Astrocyte (in vitro differentiated cells and primary cell): ENCODE data around the gene NUP62.

ENCODE experiments used
- EZH2 ChIP-seq: IDR thresholded peaks from 2 replicates; pipeline ENCODE4 v1.6.1; 2012; ENCODE audit warnings: mild to moderate bottlenecking, low read length, inconsistent platforms; ENCODE audit not compliant: insufficient read depth
- TF ChIP-seq, protein P1 (sequence below): IDR thresholded peaks from 2 replicates; pipeline ENCODE4 v1.5.1; 2011; ENCODE audit warnings: low read depth, mild to moderate bottlenecking, inconsistent platforms, low read length, moderate library complexity; ENCODE audit not compliant: insufficient read depth

DNA sequence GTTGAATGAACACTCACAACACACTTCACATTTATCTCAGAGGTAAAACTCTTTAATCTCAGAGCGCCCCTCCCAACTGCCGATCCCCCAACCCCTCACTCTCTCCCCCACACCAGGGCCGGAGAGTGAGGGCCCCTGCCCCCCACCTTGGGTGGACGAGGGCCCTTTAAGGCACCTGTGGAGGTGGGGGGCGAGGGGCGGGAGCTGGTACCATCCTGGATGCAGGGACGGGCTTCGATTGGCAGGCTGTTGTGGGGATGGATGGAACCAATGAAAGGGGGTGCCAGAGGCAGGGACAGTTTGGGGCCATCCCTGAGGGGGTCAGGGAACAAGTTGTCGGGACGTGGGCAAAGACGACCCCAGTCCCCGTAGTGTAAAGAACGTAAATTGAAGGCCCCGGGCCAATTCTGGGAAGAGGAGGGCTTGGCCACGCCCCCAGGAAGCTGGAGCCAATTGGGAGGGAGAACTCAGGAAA, 60.3 kb downstream of the NUP62 start:
- no peak for TF ChIP-seq EZH2
- TF ChIP-seq, protein P1, sequence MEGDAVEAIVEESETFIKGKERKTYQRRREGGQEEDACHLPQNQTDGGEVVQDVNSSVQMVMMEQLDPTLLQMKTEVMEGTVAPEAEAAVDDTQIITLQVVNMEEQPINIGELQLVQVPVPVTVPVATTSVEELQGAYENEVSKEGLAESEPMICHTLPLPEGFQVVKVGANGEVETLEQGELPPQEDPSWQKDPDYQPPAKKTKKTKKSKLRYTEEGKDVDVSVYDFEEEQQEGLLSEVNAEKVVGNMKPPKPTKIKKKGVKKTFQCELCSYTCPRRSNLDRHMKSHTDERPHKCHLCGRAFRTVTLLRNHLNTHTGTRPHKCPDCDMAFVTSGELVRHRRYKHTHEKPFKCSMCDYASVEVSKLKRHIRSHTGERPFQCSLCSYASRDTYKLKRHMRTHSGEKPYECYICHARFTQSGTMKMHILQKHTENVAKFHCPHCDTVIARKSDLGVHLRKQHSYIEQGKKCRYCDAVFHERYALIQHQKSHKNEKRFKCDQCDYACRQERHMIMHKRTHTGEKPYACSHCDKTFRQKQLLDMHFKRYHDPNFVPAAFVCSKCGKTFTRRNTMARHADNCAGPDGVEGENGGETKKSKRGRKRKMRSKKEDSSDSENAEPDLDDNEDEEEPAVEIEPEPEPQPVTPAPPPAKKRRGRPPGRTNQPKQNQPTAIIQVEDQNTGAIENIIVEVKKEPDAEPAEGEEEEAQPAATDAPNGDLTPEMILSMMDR, result no peak
